GM21825 (cell line): ENCODE results near the gene PRIMPOL.
A peak's percentile ranks its signal among the peaks of the same experiment; 100 is the strongest.
"Not testable (repeated sequence)": the region's sequence is repeated elsewhere in the genome, so short reads cannot be mapped to it uniquely, and the experiment has no call there.

Experiments
- ATAC-seq: cut with Tn5 transposase; IDR thresholded peaks from one replicate; pipeline ENCODE4 v1.9.1; 2021; ENCODE audit warnings: mild to moderate bottlenecking, moderate library complexity; ENCODE audit not compliant: unreplicated experiment

PRIMPOL gene

DNA sequence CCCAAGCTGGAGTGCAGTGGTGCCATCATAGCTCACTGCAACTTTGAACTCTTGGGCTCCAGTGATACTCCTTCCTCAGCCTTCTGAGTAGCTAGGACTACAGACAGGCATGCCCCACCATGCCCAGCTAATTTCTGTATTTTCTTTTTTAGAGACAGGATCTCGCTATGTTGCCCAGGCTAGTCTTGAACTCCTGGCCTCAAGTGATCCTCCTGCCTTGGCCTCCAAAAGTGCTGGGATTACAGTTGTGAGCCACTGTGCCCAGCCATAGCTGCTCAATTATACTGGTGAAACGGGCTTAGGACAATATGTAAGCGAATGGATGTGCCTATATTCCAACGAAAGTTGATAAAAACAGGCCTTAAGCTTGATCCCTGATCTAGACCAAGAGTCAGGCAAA is 13.4 kb upstream of the PRIMPOL start:
- ATAC-seq: no peak

DNA sequence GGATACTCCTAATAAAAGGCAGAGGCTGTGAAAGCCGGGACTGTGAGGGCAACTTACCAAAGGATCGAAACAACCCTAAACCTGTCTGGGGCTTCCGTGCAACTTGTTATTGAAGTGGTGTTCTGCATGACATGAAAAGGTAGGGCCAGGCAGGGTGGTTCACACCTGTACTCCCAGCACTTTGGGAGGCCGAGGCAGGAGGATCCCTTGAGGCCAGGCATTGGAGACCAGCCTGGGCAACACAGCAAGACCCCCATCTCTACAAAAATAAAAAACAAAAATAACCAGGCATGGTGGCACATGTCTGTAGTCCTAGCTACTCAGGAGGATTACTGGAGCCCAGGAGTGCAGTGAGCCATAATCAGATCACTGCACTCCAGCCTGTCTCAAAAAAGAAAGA is 12.6 kb upstream of the PRIMPOL start:
- no peak for ATAC-seq

DNA sequence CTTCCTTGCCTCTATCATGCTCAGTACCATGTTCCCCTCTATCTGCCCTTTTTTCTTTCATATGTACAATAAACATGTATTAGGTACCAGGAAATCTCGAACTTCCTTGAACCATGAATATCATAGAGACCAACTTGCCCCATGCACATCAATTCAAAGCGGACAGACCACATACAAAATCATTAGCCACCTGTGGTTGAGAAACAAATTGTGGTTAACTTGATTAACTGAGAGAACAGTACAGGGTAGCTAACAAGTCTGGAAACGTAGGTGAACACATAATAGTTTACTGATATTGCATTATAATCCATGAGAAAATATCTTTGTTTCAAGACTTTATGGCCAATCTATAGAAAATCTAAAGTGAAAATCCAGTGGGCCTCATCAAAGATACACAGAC is 8.5 kb upstream of the PRIMPOL start:
- peak; percentile 63 for ATAC-seq

DNA sequence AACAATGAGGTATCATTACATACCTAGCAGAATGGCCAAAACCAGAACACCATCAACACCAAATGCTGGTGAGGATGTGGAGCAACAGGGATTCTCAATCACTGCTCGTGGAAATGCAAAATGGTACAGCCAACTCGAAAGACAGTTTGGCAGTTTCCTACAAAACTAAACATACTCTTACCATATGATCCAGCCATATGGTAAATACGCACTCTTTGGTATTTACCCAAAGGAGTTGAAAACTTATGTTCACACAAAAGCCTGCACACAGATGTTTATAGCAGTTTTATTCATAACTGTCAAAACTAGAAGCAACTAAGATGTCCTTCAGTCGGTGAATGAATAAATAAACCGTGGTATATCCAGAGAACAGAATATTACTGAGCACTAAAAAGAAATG is 8.1 kb upstream of the PRIMPOL start:
- no peak for ATAC-seq

DNA sequence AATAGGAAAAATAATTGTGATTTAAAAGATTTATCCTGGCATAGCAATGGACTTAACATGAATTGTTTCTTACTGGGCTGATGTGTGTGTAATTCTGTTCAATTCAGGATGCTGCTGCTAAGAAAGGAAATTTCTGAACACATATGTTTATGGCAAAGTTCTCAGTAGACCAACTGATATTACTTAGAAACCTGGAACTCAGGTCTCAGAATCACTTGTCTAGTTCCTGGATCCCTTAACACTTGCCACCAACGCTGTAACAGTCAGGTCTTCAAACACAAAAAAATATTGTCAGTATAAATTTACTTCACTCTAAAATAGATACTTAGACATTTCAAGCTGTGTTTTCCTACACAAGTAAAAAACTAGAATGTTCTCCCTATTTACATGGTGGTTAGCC is 5.8 kb upstream of the PRIMPOL start:
- no peak for ATAC-seq

DNA sequence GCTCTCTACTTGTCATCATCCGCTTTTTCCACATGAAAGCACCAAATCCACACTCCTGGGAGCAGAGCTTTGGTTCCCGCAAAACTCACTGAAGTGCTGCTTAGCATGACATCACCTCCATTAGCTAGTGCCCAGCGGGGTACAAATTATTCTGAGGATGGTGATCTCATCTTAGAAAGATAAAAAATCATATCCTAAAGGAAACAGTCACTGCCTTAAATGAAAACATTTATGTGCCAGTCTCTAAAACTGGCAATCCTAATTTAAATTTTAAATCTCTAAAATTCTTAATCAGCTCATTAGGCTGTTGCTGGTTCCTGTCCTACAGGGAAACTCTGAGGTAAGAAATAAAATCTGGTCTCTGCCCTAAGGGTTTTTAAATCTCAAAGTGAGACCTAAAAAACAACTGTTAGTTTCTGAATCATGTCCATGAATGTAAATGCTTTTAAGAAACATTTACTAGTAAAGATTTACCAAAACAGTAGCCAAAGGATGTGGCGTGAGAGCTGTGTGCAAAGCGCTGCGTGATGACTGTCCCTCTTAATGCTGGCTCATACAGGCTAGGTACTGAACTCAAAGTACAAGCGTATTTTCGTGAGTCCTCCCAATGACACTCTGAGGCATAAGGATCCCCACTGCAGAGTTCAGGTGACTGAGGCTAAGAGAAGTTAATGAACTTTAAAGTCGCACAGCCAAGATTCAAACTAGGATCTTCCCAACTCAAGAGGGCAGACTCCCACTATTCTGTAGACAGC is 4.8 kb upstream of the PRIMPOL start:
- ATAC-seq: no peak

DNA sequence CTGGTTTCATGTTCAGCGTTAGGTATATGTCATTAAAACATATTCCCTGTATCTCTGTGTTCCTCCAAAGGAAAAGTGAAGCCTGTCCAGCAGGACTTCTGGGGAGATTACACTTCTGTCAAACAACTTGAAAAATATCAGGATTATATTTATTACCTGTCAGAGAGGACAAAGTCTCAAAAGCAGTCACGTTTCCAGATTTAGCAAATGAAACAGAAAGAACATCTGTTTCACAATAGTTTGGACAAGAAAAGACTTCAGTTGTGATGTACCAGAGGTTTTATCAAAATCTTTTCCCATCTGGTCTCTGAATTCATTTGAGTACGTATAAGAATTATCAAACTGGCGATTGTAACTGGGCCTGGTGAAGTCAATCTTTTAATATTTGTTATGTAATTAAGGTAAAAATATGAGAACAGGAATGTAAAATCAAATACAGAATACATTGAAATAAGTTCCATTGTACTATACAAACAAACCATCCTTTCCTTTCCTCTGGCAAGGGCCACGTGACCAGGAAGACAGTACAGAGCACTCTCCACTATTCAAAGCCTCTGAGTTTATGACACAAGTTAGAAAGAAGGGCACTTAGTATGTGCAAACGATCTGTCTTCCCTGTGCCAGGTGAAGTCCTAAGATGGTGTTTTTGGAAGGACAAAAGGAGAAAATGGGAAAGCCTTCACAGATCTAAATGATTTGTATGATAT is 3.5 kb upstream of the PRIMPOL start:
- no peak for ATAC-seq

DNA sequence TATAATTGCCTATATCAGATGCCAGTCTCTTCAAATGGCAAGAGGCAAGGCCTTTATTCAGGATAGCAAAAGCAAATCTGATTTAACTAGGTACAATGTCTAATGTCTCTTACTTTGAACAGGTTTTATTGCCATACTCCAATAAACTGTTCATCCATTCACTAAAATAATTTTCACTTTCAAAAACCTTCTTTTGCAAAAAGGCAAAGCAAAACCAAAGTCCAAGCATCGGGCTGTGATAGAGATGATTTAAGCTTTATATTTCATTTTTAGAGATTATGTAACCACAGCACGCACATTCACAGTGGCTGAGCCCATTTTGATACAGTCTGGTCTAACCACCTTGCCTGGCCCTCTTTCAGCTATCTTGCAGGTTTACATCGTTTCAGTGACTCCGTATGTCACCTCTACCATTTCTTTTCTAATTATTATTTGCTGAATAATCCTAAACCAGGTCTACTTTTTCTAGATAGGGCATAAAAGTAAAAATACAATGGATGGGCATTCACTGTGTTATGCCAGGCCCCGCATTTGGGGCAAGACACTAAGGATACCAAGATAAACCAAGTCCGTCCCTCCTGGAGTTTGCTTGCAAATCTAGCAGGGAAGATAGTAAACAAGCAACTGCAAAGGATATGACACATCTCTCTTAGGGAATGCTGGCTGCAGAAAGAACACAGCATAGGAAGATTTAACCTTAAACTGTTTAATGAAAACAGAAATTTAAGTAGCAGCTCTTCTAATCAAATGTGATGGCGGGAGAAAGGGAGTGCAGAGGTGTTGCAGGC is 2.1 kb upstream of the PRIMPOL start:
- no peak for ATAC-seq

DNA sequence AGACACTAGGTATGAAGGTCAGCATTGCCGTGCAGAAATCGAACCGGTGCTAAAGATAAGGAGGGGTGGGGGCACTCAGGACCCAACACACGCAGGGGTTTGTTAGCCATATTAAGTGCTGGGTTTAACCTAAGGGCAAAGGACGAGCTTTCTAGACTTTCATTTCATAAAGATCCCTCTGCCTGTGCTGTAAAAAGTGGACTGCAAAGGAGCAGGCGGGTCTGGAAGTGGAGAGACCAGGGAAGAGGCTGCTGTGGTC is 1.6 kb upstream of the PRIMPOL start:
- ATAC-seq: no peak

DNA sequence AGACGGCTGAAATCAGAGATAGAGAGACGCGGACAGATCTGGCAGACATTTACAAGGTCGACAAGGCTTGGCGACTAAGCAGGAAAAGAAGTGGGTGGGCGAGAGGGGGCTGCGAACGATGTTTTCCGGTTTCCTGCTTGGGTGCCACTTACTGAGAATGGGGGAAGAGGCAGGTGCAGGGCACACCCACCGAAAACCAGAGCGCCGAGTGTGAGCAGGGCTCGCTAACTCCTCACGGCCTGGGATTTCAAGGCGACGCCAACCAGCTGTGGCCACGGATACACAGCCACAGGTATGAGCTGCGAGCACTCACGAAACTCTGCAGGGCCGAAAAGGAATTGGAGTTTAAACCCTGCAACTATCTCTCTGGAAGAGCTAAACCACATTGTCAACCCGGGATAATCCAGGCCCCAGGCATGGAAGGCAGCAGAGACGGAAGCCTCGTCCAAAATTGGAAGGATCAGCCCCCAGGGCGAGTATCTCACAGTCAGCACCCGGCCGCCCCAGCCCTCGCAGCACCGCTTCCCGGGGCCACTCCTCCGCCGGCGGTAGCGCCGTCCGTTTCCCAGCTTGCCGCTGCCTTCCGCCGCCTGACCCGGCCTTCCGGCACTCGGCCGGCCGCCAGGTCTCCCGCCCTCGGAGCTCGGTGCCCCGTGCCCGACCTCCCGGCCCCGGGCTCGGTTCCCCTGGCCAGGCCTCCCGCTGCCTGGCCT is 1.1 kb upstream of the PRIMPOL start:
- peak; percentile 28 for ATAC-seq

DNA sequence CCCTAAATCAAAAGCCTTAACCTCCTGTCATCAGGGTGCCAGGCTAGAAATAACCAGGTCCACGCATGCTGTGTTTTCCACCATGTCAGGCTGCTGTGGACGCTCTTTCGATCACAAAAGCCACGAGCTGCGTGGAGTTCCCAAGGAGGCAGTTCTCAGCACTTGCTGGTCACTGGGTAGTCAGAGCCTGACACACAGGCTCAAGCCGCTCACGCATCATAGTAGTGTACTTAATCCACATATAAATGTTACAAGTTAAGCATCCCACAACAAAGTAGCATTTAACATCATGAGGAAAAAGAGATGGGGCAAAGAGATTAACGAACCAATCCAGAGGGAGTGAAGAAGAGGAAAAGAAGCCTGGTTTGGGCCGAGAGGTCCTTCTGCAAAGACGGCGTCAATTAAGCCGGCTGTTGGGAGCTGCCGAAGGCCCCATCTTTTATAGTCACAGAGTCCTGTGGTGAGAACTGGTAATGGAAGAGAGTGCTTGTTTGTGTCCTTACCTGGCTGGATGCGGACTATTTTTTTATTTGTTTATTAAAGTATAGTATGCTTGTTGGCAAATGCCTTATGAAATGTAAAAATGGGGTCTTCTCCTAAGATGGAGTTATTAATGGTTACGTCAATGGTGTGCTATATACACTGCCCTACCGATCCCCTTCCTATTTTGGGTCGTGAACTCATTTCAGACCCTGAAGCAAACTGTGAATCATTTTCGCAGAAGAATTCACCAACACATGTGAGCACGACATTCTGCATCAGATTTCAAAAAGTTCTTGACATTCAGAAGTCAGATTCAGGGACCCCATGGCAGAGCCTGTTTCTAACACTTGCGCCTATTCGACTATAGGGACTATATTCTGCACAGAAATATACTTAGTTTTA is 675 bp downstream of the PRIMPOL start:
- peak; percentile 6 for ATAC-seq

DNA sequence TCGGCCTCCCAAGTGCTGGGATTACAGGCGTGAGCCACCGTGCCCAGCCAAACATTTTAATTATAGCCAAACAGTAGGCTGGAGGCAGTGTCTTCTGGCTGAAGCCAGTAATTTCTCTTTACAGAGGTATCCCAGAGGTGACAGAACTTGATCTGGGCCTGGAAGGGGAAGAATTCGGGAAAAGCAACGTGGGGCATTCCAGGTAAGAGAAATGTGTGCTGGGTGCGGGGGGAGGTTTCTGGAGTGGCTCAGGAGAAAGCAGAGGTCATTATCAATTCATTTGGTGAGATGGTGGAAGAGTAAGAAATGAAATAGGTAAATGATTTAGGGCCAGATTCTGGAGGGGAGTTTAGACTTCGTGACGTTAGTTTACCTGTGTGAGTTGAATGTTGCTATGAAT is 2.4 kb downstream of the PRIMPOL start:
- no peak for ATAC-seq

DNA sequence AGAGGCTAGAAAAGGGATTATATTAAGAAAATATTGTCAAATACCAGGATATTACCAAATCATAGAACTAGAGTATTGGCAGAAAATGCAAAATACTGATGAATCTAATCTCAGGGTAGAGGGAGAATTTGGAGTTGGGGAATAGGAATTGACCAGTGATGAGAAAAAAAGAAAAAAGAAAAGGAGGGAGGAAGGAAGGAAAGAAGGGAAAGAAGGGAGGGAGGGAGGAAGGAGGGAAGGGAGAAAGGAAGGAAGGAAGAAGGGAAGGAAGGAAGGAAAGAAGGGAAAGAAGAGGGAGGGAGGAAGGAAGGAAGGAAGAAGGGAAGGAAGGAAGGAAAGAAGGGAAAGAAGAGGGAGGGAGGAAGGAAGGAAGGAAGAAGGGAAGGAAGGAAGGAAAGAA is 3.1 kb downstream of the PRIMPOL start:
- not testable (repeated sequence) for ATAC-seq

DNA sequence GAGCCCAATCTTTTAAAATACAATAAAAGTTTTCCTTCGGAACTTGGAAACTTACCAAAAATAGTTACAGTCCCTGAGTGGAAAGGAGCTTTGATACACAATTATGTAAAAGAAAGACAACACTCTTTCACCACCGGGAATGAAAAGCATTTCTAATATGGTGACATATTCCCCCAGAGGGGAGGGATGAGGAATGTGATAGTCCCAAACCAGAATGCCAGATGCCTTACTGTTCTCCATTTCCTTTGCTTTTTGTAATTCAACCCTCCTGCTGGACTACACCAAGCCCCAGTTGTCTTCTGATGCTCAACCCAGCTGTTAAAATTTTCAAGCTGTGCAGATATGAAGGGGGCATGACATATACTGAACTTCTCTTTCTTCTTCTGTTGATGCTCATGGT is 4.1 kb downstream of the PRIMPOL start:
- ATAC-seq: no peak

DNA sequence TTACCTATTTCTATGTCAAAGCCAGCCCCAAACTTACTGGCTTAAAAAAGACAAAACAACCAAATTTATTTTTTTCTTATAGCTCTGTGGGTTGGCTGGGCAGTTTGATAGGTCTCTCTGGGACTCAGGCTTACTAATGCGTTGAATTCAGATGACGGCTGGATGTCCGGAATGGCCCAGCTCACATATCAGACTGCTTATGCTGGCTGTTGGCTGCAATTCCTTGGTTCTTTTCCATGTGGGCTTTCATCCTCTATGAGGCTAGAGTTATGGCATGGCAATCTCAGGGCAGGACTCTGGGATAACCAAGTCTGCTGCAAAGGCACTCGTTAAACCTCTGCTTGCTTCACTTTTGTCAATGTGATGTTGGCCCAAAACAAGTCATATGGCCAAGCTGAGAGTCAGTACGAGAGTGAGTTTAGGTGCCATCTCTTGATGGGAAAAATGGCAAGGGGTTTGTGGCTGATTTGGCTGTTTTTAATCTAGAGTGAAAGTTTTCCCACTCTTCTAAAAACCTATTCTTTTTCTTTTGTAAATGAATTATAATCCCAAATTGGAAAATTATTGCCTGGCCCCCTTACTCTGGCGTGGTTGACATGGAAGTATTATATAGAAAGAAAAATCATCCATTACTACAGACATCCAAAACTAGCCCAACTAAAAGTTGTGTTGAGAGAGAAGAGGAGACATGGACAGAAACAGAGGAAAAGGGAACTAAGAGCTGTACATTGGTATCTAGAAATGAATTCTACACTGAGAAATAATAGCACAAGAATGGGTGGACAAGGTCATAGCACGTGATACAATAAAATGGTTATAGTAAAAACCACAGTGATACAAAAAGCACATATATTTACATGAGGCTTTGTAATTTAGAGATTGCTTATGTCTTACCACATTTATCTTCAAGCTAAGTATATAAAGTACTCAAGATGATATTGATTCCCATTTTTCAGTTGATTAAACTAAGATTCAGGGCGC is 6.6 kb downstream of the PRIMPOL start:
- no peak for ATAC-seq

DNA sequence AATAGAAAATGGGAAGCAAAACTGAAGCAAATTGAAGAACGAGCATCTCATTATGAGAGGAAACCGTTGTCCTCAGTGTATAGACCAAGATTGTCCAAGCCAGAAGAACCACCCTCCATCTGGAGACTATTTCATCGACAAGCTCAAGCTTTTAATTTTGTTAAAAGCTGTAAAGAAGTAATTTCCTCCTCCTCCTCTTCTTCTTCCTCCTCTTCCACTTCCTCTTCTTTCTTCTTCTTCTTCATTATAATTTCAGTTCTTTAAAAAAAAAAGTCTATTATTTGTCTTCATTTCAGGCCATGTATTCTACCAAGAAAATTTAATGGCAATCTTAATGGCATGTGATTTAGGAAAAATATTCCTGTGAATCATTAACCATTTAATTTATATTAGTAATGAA is 7.6 kb downstream of the PRIMPOL start:
- no peak for ATAC-seq

DNA sequence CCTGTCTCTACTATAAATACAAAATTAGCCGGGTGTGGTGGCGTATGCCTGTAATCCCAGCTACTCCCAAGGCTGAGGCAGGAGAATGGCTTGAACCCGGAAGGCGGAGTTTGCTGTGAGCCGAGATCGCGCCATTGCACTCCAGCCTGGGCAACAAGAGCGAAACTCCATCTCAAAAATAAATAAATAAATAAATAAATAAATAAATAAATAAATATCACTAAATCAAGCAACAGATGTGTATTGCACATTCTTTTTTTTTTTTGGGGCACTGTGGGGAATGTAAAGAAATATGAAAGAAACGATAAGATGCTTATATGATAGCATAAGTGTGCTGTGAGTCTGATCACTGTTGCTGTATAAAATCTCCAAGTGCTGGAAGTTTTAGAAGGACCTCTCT is 8.3 kb downstream of the PRIMPOL start:
- not testable (repeated sequence) for ATAC-seq

DNA sequence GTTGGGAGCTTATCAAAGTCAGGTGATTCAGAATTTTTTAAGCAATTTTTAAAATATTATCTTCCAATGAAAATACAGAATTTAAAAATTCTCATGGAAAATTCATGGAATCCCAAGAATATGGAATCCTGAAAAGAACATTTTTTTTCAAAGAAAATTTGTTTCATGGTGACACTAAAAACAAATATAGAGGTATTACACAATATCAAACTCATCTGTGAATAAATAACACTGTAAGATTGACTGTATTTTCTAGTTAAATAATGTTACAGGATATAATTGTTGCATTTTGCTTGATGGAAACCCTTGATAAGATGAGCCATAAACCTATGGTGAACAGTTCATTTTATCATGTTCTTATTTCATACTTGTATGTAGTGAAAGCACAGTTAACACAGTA is 11.4 kb downstream of the PRIMPOL start:
- ATAC-seq: no peak

DNA sequence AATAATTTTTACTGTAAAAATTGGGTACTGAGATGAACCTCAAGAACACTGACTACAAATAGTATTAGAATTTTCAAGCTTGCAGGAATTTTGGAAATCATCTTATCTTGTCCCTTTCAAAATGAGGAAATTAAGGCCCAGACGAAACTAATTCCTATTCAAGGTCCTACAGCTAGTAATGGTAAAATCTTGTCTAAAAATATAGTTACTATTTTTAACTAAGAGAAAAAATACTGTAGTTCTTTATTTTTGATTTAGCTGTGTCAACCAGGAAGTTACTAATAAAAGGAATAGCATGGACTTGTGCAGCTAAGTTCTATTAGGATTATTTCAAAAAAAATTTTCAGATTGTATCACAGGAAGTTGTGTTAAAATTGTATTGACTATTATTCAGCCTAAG is 12.7 kb downstream of the PRIMPOL start:
- ATAC-seq: no peak
